ENCODE measurements around the gene DNAJC16. TPM values are rescaled to one million over a fixed set of nuclear protein-coding genes. Genes with fewer than 3 reads are reported as not detected.
A peak's percentile ranks its signal among the peaks of the same experiment; 100 is the strongest.

DNAJC16 gene
- total and polyA plus RNA-seq, 2 of the 13 experiments (the other 11 are each of a cell fraction or from before 2014, with no cell fraction given): 11.4 to 15.4 TPM

- TF ChIP-seq ZBTB39 (CRISPR knock-in tag; IDR thresholded peaks at IDR 0.05) (no peak), ZNF234 (CRISPR knock-in tag; conservative IDR thresholded peaks at IDR 0.05) (peak; percentile 14; the same call in 1 of the 2 replicates), ZNF747 (CRISPR knock-in tag; IDR thresholded peaks at IDR 0.05; ENCODE audit: borderline replicate concordance) (peak; percentile 93), NFATC3 (CRISPR knock-in tag; IDR thresholded peaks at IDR 0.05) (no peak), ZNF891 (CRISPR knock-in tag; IDR thresholded peaks at IDR 0.05) (no peak), GMEB2 (CRISPR knock-in tag; IDR thresholded peaks at IDR 0.05; ENCODE audit: low read depth) (no peak), ZNF644 (CRISPR knock-in tag; IDR thresholded peaks at IDR 0.05; ENCODE audit: low read depth) (0 out of 2 replicates have a peak, but pooled peaks have one; percentile 30), ZNF552 (CRISPR knock-in tag; IDR thresholded peaks at IDR 0.05; ENCODE audit: borderline replicate concordance) (peak; percentile 60; the same call in 1 of the 2 replicates), PRDM10 (CRISPR knock-in tag; IDR thresholded peaks at IDR 0.05; ENCODE audit: low read depth) (peak; percentile 84; the same call in 1 of the 2 replicates), SRF (IDR thresholded peaks at IDR 0.05; ENCODE audit: low read depth, low read length) (no peak), CEBPB (IDR thresholded peaks at IDR 0.05; ENCODE audit: borderline replicate concordance, low read depth, low read length) (no peak), ZNF383 (CRISPR knock-in tag; IDR thresholded peaks at IDR 0.05; ENCODE audit: borderline replicate concordance) (peak; percentile 51; the same call in 1 of the 2 replicates), ZNF691 (CRISPR knock-in tag; IDR thresholded peaks at IDR 0.05; ENCODE audit: borderline replicate concordance, low read depth) (peak; percentile 83; the same call in 1 of the 2 replicates), HES4 (CRISPR knock-in tag; IDR thresholded peaks at IDR 0.05; ENCODE audit: borderline replicate concordance) (peak; percentile 89; the same call in 1 of the 2 replicates), ZNF12 (CRISPR knock-in tag; IDR thresholded peaks at IDR 0.05) (peak; percentile 78), MAFF (IDR thresholded peaks at IDR 0.05; ENCODE audit: low read depth, low read length) (no peak), CAMTA2 (CRISPR knock-in tag; IDR thresholded peaks at IDR 0.05; ENCODE audit: borderline replicate concordance) (no peak), MED8 (CRISPR knock-in tag; IDR thresholded peaks at IDR 0.05; ENCODE audit: insufficient replicate concordance) (peak; percentile 68), ZNF263 (CRISPR knock-in tag; IDR thresholded peaks at IDR 0.05) (peak; percentile 74)
These were observed 58.1 kb downstream of the DNAJC16 start, which contains the start of gene AGMAT (continued) for GRCh38 chr1:15584489-15585363.

Data from HepG2 (cell line).